ENCODE measurements around the gene RAPGEF5. TPM values are rescaled to one million over a fixed set of nuclear protein-coding genes. Genes with fewer than 3 reads are reported as not detected.

Gene RAPGEF5
- total and polyA plus RNA-seq, 10 of the 15 experiments (the other 5 are each of a cell fraction or from before 2014, with no cell fraction given) = 0.38 to 4.0 (median 1.6) TPM; not detected in 1

Small RNAs within 50 kb of the gene (small RNA-seq; reads per million reads assigned to genes)
- not detected for gene RNA5SP227

Other genes with a start within 250 kb of the RAPGEF5 start
- not detected in 2 replicates for gene STEAP1B, start 143.0 kb upstream of the RAPGEF5 start, total RNA-seq (2014; rRNA removed)
- gene STEAP1B, start 143.0 kb upstream of the RAPGEF5 start, total RNA-seq (2014; rRNA removed; fragmentation: Illumina TruSeq; extraction: Trizol) = not detected in 2 replicates
- gene STEAP1B, start 143.0 kb upstream of the RAPGEF5 start, total RNA-seq (2021) = not detected in 2 replicates
- not detected in 2 replicates for gene STEAP1B, start 143.0 kb upstream of the RAPGEF5 start, polyA plus RNA-seq (2011; rRNA removed)
- not detected in 2 replicates for gene STEAP1B, start 143.0 kb upstream of the RAPGEF5 start, polyA plus RNA-seq (2014; fragmentation: Illumina TruSeq; extraction: Trizol)
- not detected for gene STEAP1B, start 143.0 kb upstream of the RAPGEF5 start, polyA plus RNA-seq (2014; fragmentation: Nextera tagmentation; extraction: Ambion mirVana)
- 0.08 and 0.14 TPM in 2 replicates for gene STEAP1B, start 143.0 kb upstream of the RAPGEF5 start, polyA plus RNA-seq (2014; rRNA removed)
- gene STEAP1B, start 143.0 kb upstream of the RAPGEF5 start, polyA plus RNA-seq (2016; fragmentation: Nextera tagmentation; extraction: Ambion mirVana) = not detected

Data from GM12878 (cell line).